ENCODE results near the gene COBLL1.
"Not testable (repeated sequence)": the region's sequence is repeated elsewhere in the genome, so short reads cannot be mapped to it uniquely, and the experiment has no call there.

The COBLL1 gene

GRCh38 chr2:164785457-164785856, 56.2 kb downstream of the COBLL1 start:
- DNase-seq (ENCODE audit: low read depth in 2 of 2) = no peak

DNA sequence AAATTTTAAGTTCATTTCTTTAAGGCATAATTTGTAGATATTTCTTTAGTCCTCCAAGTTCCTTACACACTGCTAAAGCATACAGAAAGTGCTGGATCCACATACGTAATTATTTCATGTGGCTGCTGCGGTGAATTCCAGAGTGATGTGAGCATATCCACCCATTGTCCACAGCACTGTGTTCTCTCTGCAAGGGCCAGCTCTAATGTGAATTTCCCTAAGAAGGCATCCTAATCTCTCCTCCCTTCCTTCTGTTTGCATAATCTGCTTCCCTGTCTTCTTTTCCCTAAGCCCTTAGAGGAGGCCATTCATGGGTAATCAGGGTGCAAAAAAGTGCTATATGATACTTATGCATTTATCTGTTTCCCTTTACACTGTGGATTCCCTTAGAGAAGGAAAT, 57.2 kb downstream of the COBLL1 start:
- DNase-seq (ENCODE audit: low read depth in 2 of 2) = no peak

DNA sequence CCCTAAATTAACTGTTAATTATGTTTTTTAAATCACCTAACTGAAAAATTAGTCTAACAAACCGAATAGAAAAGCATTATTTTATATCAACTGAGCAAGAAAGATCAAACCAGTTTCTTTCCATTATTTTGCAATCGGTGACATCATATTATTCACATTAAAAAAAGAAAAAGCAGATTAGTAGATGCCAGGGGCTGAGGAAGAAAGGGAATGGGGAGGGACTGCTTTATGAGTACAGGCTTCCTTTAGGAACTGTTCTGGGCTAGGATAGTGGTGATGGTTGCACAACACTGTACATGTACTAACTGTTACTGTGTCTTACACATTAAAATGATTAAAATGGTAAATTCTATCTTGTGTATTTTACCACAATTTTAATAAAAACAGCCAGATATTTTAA, 59.3 kb downstream of the COBLL1 start:
- no peak for DNase-seq (ENCODE audit: low read depth in 2 of 2)

DNA sequence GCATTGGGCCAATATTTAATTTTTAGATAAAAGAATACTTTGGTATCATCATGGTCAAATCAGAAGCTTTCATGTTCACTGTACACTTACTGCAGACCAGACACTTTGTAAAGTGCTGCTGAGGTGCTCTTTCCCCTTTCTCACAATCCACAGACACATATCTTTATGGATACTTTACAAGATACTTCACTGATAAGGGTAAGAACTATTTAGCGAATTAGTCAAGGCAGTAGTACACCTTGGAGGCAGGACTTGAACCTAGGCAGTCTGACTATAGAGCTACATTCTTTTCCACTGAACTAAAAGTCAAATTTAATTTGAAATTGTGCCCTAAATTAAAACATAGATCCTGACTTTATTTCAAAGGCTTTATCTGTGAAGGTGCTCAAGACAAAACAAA, 60.2 kb downstream of the COBLL1 start:
- no peak for DNase-seq (ENCODE audit: low read depth in 2 of 2)

- DNase-seq (ENCODE audit: low read depth in 2 of 2) = no peak
Observed at GRCh38 chr2:164780611-164781178, 60.9 kb downstream of the COBLL1 start.

DNA sequence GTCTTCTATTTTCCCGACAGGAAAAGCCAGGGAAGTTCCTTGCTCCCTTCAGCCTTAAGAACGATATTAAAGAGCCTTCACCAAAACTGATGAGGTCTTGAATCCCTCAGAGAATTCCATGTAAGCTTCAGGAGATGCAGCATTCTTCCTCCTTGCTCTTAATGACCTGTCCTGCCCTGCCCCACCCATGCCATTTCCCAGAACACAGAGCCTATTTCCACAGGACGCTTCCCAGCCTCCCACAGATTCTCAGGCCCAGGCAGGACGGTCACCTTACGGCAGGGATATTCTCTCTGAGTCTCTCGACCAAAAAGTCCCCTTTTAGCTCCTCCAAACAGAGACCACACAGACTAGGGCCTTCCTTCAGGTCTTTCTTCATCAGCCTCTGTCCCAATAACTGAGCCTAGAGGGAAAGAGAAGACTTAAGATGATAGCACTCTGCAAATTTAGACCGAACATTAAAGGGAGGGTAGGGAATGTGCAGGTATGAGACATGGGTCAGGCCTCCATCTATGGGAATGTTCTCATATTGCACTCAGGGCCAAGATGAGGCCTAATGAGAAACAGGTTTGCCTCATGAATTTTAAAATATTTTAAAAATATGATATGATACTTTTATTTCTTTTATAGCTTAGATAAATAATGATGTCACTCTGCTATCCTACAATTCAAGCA, 62.1 kb downstream of the COBLL1 start:
- no peak for DNase-seq (ENCODE audit: low read depth in 2 of 2)

DNA sequence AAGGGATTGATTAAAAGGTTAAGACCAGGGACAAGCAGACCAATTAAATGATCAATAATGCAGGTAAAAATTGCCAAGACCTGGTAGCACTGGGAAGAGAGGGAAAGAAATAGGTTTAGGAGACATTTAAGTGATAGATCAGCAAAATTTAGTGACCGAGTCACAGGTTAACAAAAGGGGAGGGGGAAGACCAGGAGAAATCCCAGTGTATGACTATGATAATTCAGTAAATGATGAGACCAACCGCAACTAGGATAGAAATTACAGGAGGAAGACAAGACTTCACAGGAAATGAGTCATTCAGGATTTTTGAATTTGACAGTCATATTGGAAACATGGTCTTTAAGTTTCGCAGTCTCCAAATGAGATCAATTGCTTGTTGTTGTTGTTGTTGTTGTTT, 62.9 kb downstream of the COBLL1 start:
- DNase-seq (ENCODE audit: low read depth in 2 of 2) = no peak

DNA sequence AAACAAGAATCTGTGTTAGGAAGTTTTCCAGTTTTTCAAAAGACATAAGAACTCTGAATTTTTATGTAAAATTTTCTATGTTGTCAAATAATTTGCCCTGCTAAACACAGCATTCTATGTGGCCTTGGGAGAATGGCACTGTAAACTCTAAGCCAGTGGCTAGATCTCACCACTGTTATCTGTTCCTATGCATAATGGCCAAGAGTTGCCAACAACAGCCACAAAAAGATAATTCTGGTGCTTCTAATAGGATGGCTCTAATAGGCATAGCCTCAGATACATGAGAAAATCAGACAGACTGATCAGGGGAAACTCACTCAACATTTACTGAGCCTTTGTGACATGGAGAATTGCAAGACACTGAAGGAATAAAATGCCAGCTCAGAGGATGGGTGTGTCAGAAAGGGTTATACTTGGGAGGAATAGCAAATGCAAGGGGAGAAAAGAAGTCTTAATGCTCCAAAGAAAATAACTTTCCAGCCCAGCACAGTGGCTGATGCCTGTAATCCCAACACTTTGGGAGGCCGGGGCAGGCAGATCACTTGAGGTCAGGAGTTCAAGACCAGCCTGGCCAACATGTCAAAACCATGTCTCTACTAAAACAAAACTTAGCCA, 63.7 kb downstream of the COBLL1 start:
- DNase-seq (ENCODE audit: low read depth in 2 of 2) = no peak

DNA sequence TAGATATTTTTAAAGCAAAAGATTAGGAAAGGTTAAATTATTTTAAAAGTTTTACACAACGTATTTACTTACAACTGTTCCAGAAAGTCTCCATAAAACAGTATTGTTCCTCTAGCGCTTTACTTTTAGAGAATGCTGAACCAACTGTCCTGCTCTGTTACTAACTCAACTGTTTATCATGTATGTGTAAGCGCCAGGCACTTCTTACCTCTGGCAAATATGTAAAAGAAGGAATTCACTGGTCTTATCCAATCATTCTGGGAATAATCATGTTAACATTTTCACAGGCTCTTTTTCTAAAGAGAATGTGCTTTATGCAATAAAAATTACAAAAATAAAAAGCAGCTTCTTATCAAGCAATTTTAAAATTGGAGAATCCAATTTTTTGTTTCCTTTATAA, 68.0 kb downstream of the COBLL1 start:
- no peak for DNase-seq (ENCODE audit: low read depth in 2 of 2)

DNA sequence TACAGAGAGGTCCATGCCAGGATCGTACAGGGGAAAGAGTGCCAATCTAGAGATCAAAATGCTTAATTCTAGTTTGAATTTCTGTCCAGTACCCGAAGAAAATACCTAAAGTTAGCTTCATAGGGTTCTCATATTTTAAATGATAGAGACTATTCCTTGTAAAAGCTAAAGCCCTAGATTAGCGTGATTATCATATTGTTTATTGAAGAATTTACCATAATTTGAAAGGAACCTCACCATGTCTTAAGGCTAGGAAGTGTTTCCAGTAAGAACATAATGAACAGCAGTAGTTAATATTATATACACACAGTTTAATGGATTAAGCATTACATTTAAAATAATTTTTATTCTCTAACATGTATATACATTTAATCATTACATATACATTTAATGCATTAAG, 68.5 kb downstream of the COBLL1 start:
- DNase-seq (ENCODE audit: low read depth in 2 of 2) = no peak

- no peak for DNase-seq (ENCODE audit: low read depth in 2 of 2)
Observed at GRCh38 chr2:164771897-164772296, 69.7 kb downstream of the COBLL1 start.

GRCh38 chr2:164770421-164770916, 71.2 kb downstream of the COBLL1 start:
- DNase-seq (ENCODE audit: low read depth in 2 of 2) = no peak

- DNase-seq (ENCODE audit: low read depth in 2 of 2) = no peak
Observed at GRCh38 chr2:164766954-164767320, 74.7 kb downstream of the COBLL1 start.

DNA sequence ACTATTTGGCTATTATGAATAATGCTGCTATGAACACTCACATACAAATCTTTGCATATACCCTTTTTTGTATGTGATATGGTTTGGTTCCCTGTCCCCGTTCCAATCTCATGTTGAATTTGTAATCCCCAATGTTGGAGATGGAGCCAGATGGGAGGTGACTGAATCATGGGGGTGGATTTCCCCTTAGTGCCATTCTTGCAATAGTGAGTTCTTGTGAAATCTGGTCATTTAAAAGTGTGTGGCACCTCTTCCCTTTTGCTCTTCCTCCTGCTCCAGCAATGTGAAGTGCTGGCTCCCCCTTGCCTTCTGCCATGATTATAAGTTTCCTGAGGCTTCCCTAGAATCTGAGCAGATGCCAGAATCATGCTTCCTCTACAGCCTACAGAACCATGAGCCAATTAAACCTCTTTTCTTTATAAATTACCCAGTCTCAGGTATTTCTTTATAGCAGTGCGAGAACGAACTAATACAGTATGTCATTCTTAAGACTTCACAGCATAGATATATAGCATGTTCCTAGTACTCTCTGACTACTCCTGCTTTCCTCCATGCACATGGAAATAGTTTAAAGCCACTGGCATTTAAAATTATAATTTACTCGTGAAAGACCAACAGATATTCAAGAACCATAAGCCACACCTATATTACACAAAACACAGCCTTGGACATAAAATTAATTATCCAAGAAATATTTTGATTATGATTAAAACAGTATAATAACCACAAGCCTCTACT, 75.2 kb downstream of the COBLL1 start:
- DNase-seq (ENCODE audit: low read depth in 2 of 2) = no peak

DNA sequence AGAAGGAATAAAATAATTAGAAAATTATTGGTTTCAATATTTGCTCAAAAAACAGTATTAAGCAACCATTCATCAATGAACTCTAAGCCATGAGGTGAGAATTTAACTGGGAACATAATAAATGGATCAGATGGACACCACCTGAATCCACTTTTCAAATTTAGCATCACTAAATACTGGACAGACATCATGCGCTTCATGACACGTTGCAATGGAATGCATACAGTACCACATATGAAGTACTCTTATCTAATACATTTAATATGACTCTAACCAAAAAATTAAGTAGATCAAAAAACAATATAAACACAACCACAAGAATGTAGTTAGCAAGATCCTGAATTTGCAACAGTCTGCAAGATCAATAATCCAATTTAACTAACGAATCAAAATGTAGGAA, 76.6 kb downstream of the COBLL1 start:
- DNase-seq (ENCODE audit: low read depth in 2 of 2) = no peak

DNA sequence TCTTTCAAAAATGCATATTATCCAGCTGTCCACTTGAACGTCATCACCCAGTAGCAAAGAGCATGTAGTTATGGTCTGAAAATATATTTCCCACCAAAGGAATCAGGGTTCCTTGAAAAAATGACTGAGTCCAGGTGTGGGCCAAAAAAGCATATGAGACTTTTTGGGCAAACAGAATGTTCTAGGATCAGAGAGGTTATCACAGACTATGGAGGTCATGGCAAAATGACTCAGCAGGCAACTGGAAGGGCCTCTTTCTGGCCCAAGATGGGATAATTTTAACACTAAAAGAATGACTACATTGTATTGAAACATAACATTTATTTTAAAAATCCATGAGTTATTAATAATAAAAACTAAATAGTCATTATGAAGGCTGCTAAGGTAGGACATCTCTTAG, 77.1 kb downstream of the COBLL1 start:
- no peak for DNase-seq (ENCODE audit: low read depth in 2 of 2)

DNA sequence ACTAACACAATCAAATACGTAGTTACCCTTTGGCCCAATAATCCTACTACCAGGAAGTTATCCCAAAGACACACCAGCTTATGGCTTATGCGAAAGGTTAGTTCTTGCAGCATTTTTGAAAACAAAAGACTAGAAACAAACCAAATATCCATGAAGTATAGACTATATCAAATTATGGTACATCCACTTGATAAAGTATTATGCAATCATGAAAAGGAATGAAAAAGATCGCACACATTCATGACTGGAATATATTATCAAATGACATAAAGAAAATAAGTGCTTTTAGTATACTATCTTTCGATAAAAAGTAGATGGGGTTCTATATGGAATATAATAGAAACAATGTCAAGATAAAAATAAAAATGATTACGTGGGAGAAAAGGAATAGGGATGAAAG, 78.2 kb downstream of the COBLL1 start:
- no peak for DNase-seq (ENCODE audit: low read depth in 2 of 2)

DNA sequence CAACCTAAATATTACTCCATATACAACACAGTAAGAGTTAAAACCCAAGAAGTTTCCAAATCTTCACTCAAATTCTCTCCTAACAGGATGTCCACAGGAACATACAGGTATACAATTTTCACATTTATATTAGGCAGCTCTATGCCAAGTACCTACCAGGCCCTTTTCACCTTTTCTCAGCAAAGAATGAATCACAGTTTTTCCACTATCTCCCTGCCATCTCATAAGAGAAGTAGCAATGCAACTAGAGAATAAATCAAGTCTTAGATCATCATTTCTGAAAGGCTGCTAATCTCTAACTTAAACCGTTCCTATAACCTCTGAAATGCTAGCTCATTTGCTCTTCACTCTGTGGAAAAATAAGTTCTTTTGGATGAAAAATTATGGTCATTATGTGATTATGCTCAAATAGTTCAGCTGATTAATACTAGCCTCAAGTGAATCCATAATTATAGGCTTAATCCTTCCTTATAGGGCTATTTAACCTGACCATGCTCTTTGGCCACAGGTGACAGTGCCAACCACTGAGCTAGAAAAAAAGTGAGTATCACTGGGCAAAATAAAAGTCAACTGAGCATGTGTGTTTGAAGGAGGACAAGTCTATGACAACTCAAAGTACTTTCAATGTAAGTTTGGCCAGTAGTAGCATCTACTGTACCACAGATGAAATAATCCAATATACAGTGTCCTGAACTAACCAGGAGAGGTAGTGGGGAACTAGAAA, 79.7 kb downstream of the COBLL1 start:
- DNase-seq (ENCODE audit: low read depth in 2 of 2) = no peak

DNA sequence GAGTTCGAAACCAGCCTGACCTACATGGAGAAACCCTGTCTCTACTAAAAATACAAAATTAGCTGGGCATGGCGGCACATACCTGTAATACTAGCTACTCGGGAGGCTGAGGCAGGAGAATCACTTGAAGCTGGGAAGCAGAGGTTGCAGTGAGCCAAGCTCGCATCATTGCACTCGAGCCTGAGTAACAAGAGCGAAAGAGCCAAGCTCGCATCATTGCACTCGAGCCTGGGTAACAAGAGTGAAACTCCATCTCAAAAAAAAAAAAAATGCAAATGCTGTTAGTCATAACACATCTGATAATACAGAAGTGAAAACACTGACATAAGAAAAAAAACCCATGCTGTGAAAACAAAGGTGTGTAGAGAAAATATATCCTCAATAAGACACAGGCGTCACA, 80.4 kb downstream of the COBLL1 start:
- DNase-seq (ENCODE audit: low read depth in 2 of 2) = not testable (repeated sequence)

- DNase-seq (ENCODE audit: low read depth in 2 of 2) = no peak
Observed at GRCh38 chr2:164760179-164760578, 81.4 kb downstream of the COBLL1 start.

DNA sequence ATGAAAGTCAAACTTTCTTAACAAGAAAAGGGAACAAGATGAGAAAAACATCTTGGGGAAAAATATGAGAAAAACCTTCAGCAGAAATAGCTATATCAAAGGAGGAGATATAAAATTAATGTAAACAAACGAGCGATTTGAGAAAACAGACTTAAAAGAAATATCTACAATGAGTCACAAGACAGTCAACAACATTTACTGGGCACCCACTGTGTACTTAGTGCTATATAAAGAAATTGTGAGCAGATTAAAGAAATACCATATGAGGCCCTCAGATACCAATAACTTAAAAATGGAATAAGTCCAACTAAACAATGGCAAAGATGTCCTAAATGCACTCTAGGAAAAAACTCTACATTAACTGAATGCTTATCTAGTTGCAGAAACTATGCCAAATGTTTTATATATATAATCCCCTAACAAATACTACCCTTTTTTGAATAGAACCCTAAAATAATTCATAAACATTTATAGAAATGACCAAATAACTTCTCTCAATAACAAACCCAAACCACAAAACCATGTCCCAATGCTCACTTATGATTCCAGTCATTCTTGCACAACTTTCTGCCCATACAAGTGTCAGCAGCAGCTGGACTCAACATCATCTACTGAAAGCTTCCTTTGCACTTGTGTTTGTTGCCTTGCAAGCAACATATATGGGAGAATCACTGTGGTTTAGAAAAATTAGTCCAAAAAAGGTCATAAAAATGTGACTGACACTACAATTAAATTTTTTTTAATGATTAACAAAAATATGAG, 83.5 kb downstream of the COBLL1 start:
- no peak for DNase-seq (ENCODE audit: low read depth in 2 of 2)
